HepG2 (cell line): ENCODE results near the gene DLL3. TPM values are rescaled to one million over a fixed set of nuclear protein-coding genes. Genes with fewer than 3 reads are reported as not detected.

Experiments used
- ATAC-seq: fragments of 200-7000 bp; cut with Tn5 transposase; 3 replicates; pipeline ENCODE4 v1.9.1; 2020; ENCODE audit warnings: mild to moderate bottlenecking, moderate library complexity
- BruUV-seq: library from RNA; stranded (reverse); fragments of 400-500 nt; replicated peaks from 2 replicates; lab custom pipeline; 2021; lab: Mats Ljungman, UMichigan
- CTCF ChIA-PET: fragments of 300-600 bp; formaldehyde crosslinking; extraction: SDS; loops from one replicate; lab custom pipeline; 2021; ENCODE audit warnings: low total read pairs, inconsistent platforms, low intra/inter-chr PET ratio; lab: Yijun Ruan, JAX
- POLR2A ChIA-PET: fragments of 350-600 bp; sonication (Branson Sonifier 250); formaldehyde crosslinking; loops from one replicate; lab custom pipeline; 2020; ENCODE audit warnings: antibody characterized with exemption, inconsistent platforms; lab: Yijun Ruan, JAX
- DNase-seq: peaks from one replicate; pipeline ENCODE4 v3.0.0-alpha.2; 2015; ENCODE audit warnings: low spot score
- FAIRE-seq: peaks from 3 replicates; lab custom pipeline; 2011; peaks lifted over from hg19 to GRCh38; lab: Jason Lieb, UNC
- H2AFZ ChIP-seq: one replicate; pipeline ENCODE4 v1.6.1; 2011; ENCODE audit warnings: low read length, inconsistent platforms
- H3K27ac ChIP-seq: fragments of 300-600 bp; 3 replicates; pipeline ENCODE4 v1.8.0; 2011; ENCODE audit warnings: mixed run types, mild to moderate bottlenecking, mixed read lengths, low read length, inconsistent platforms; ENCODE audit not compliant: insufficient read depth; ENCODE audit errors: extremely low read length
- H3K27me3 ChIP-seq, 2 experiments: fragments of 200-600 bp in 1 of 2; 2 replicates in 1 of 2; 3 replicates in 1 of 2; pipeline versions ENCODE4 v1.6.0 to v1.8.0; 2011; ENCODE audit warnings: low read length in 2 of 2, mild to moderate bottlenecking in 2 of 2, moderate library complexity in 2 of 2, inconsistent platforms in 1 of 2; ENCODE audit not compliant: insufficient read depth in 2 of 2, control insufficient read depth in 1 of 2
- H3K36me3 ChIP-seq, 2 experiments: fragments of 200-600 bp in 1 of 2; replicated peaks in 1 of 2; 2 replicates in 1 of 2; 3 replicates in 1 of 2; pipeline versions ENCODE4 v1.5.1 to v1.8.0; 2011; ENCODE audit warnings: low read length in 2 of 2, inconsistent platforms in 1 of 2; ENCODE audit not compliant: insufficient read depth in 2 of 2, control insufficient read depth in 1 of 2
- H3K4me1 ChIP-seq: 2 replicates; pipeline ENCODE4 v1.5.1; 2012; ENCODE audit warnings: low read length, inconsistent platforms; ENCODE audit not compliant: insufficient read depth
- H3K4me2 ChIP-seq: 2 replicates; pipeline ENCODE4 v1.6.0; 2011; ENCODE audit warnings: low read depth, low read length, inconsistent platforms
- H3K4me3 ChIP-seq, 3 experiments: fragments of 200-600 bp in 1 of 3; sonication (generic), shearing (Covaris generic) in 1 of 3; replicated peaks in 1 of 3; 2 replicates each; pipeline ENCODE4 v1.5.1; 2011 to 2016; ENCODE audit warnings: low read length in 3 of 3, inconsistent platforms in 2 of 3, low read depth in 2 of 3, mild to moderate bottlenecking in 2 of 3, control low read depth in 1 of 3, mixed read lengths in 1 of 3; ENCODE audit not compliant: insufficient read depth in 1 of 3
- H3K79me2 ChIP-seq: one replicate; pipeline ENCODE4 v1.6.1; 2011; ENCODE audit warnings: low read length, inconsistent platforms; ENCODE audit not compliant: insufficient read depth
- H3K9ac ChIP-seq: 2 replicates; pipeline ENCODE4 v1.6.0; 2011; ENCODE audit warnings: mild to moderate bottlenecking, low read depth, low read length, inconsistent platforms; ENCODE audit not compliant: insufficient read depth
- H3K9me3 ChIP-seq: 2 replicates; pipeline ENCODE4 v1.5.1; 2012; ENCODE audit warnings: mild to moderate bottlenecking, low read length
- H4K20me1 ChIP-seq: 2 replicates; pipeline ENCODE4 v1.6.0; 2011; ENCODE audit warnings: inconsistent platforms, mild to moderate bottlenecking, low read length, moderate library complexity; ENCODE audit not compliant: insufficient read depth
- FOXO1 ChIP-seq: sonication (generic); formaldehyde crosslinking; IDR thresholded peaks from 2 replicates; pipeline ENCODE4 v1.4.0; 2020; ENCODE audit warnings: missing genetic modification reagents
- MED13 ChIP-seq: sonication (generic); formaldehyde crosslinking; IDR thresholded peaks from 2 replicates; pipeline ENCODE4 v1.5.0; 2020; ENCODE audit warnings: missing genetic modification reagents
- NRL ChIP-seq: sonication (generic); formaldehyde crosslinking; IDR thresholded peaks from 2 replicates; pipeline ENCODE4 v1.5.0; 2020; ENCODE audit warnings: missing genetic modification reagents, mild to moderate bottlenecking, moderate library complexity, borderline replicate concordance
- RFXANK ChIP-seq: IDR thresholded peaks from 2 replicates; pipeline ENCODE4 v1.6.1; 2016
- XBP1 ChIP-seq: sonication (generic); formaldehyde crosslinking; IDR thresholded peaks from 2 replicates; pipeline ENCODE4 v1.5.0; 2020; ENCODE audit warnings: missing genetic modification reagents
- ZFYVE20 ChIP-seq: sonication (generic); formaldehyde crosslinking; IDR thresholded peaks from 2 replicates; pipeline ENCODE4 v1.8.0; 2023; ENCODE audit warnings: low read depth, mild to moderate bottlenecking, moderate library complexity, missing genetic modification reagents, borderline replicate concordance
- ZNF235 ChIP-seq: sonication (generic); formaldehyde crosslinking; IDR thresholded peaks from 2 replicates; pipeline ENCODE4 v1.8.1; 2023; ENCODE audit warnings: mild to moderate bottlenecking, missing genetic modification reagents, borderline replicate concordance
- ZNF317 ChIP-seq: sonication (generic); formaldehyde crosslinking; IDR thresholded peaks from 2 replicates; pipeline ENCODE4 v1.5.0; 2020; ENCODE audit warnings: mild to moderate bottlenecking, missing genetic modification reagents
- ZNF747 ChIP-seq: sonication (generic); formaldehyde crosslinking; IDR thresholded peaks from 2 replicates; pipeline ENCODE4 v1.8.1; 2023; ENCODE audit warnings: missing genetic modification reagents, mild to moderate bottlenecking, borderline replicate concordance
- WGBS: methylation state at CpG from one replicate; pipeline ENCODE4 v1.1.6; 2017; ENCODE audit warnings: low lambda C conversion rate; 5-methylcytosine and 5-hydroxymethylcytosine counted together
- in situ Hi-C: cut with HindIII; loops from 2 replicates; pipeline ENCODE4 v1.10.0; 2017; ENCODE audit warnings: low pct_unique_long_range_greater_than_20kb; ENCODE audit not compliant: extremely low pct_ligation_motif_present
- intact Hi-C: fragments of 100-400 bp; cut with micrococcal nuclease; formaldehyde crosslinking; loops from one replicate; pipeline ENCODE4 v1.10.0; 2022; ENCODE audit not compliant: unreplicated experiment
- polyA plus RNA-seq, 8 experiments: library from polyadenylated mRNA; depleted of rRNA in 3 of 8; stranded (reverse) in 7 of 8; unstranded in 1 of 8; fragments of >200 nt; fragmentation: Illumina TruSeq in 4 of 8; extraction: Trizol in 4 of 8; gene quantifications; 2 replicates each; pipeline versions ENCODE4 v1.2.1 to v1.2.3, GENCODE V29; 2011 to 2016; ENCODE audit warnings: low read depth in 4 of 8, missing spikeins in 1 of 8, mixed read lengths in 1 of 8; ENCODE audit not compliant: insufficient read depth in 1 of 8
- total RNA-seq, 5 experiments: library from RNA; depleted of rRNA; stranded (reverse); fragments of >200 nt; fragmentation: Illumina TruSeq; extraction: Trizol; gene quantifications; 2 replicates each; pipeline ENCODE4 v1.2.3, GENCODE V29; 2016; ENCODE audit warnings: low read depth in 1 of 5
- TF ChIP-seq, protein P1 (sequence below): sonication (generic); formaldehyde crosslinking; conservative IDR thresholded peaks from 2 replicates; pipeline ENCODE4 v1.4.0; 2020; ENCODE audit warnings: mild to moderate bottlenecking, missing genetic modification reagents, moderate library complexity
- TF ChIP-seq, protein P2 (sequence below): sonication (generic); formaldehyde crosslinking; IDR thresholded peaks from 2 replicates; pipeline ENCODE4 v1.8.1; 2023; ENCODE audit warnings: mild to moderate bottlenecking, inconsistent platforms, moderate library complexity, missing genetic modification reagents, borderline replicate concordance
- TF ChIP-seq, protein P3 (sequence below): sonication (generic); formaldehyde crosslinking; IDR thresholded peaks from 2 replicates; pipeline ENCODE4 v1.5.1; 2020; ENCODE audit warnings: mild to moderate bottlenecking, missing genetic modification reagents, moderate library complexity
- TF ChIP-seq, protein P4 (sequence below): sonication (generic); formaldehyde crosslinking; IDR thresholded peaks from 2 replicates; pipeline ENCODE4 v1.4.0; 2020; ENCODE audit warnings: mild to moderate bottlenecking, missing genetic modification reagents
- TF ChIP-seq, protein P5 (sequence below): IDR thresholded peaks from 2 replicates; pipeline ENCODE4 v1.6.1; 2016; ENCODE audit warnings: mild to moderate bottlenecking
- TF ChIP-seq, protein P6 (sequence below): sonication (generic); formaldehyde crosslinking; IDR thresholded peaks from 2 replicates; pipeline ENCODE4 v1.4.0; 2020; ENCODE audit warnings: missing genetic modification reagents

Gene DLL3
- total and polyA plus RNA-seq, 2 of the 13 experiments (the other 11 are each of a cell fraction or from before 2014, with no cell fraction given): 0.35 to 0.55 TPM

DNA sequence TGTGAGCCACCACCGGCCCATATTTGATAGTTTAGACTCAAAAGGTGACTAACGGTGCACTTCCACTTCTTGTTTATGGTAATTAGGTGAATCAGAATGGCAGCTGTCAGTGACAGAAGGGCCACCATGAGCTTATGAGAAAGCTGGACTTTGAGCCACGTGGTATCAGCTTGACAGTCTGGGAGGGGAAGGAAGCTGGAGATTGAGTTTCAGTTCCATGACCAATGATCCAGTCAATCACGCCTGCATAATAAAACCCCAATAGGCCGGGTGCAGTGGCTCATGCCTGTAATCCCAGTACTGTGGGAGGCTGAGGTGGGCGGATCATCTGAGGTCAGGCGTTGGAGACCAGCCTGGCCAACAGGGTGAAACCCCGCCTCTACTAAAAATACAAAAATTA lies 25.7 kb downstream of the DLL3 start:
- no TSS peak for BruUV-seq
- no peaks in the 10 kb centered on the region for H4K20me1 ChIP-seq
- no peak overlapping the region for H3K4me2 ChIP-seq
- POLR2A ChIA-PET: interaction anchor here (0.6 kb wide), 1 partner anchor 10 kb away, joined by 3 read pairs; no protein-coding TSS in a partner anchor
- peaks cover 23% of the 10 kb centered on the region for H3K4me1 ChIP-seq
- H3K36me3 ChIP-seq: no peaks in the 10 kb centered on the region
- 77% methylated on average over 8 of the region's 8 CpGs for WGBS
- no peak overlapping the region for H3K9ac ChIP-seq
- CTCF ChIA-PET: no interaction called here
- no peak overlapping the region for H3K4me3 ChIP-seq
- peak; percentile 50 for DNase-seq
- in situ Hi-C loops (no loop called here), intact Hi-C loops (no loop called here)
- no peak for FAIRE-seq
- H3K27ac ChIP-seq: no peak overlapping the region
- H3K9me3 ChIP-seq: no peaks in the 10 kb centered on the region
- H3K79me2 ChIP-seq: no peaks in the 10 kb centered on the region
- peak; percentile 39; the same call in 1 of the 3 replicates for ATAC-seq
- no peaks in the 10 kb centered on the region for H3K27me3 ChIP-seq
- H2AFZ ChIP-seq: no peak overlapping the region
- TF ChIP-seq, protein P1, sequence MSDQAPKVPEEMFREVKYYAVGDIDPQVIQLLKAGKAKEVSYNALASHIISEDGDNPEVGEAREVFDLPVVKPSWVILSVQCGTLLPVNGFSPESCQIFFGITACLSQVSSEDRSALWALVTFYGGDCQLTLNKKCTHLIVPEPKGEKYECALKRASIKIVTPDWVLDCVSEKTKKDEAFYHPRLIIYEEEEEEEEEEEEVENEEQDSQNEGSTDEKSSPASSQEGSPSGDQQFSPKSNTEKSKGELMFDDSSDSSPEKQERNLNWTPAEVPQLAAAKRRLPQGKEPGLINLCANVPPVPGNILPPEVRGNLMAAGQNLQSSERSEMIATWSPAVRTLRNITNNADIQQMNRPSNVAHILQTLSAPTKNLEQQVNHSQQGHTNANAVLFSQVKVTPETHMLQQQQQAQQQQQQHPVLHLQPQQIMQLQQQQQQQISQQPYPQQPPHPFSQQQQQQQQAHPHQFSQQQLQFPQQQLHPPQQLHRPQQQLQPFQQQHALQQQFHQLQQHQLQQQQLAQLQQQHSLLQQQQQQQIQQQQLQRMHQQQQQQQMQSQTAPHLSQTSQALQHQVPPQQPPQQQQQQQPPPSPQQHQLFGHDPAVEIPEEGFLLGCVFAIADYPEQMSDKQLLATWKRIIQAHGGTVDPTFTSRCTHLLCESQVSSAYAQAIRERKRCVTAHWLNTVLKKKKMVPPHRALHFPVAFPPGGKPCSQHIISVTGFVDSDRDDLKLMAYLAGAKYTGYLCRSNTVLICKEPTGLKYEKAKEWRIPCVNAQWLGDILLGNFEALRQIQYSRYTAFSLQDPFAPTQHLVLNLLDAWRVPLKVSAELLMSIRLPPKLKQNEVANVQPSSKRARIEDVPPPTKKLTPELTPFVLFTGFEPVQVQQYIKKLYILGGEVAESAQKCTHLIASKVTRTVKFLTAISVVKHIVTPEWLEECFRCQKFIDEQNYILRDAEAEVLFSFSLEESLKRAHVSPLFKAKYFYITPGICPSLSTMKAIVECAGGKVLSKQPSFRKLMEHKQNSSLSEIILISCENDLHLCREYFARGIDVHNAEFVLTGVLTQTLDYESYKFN (CRISPR knock-in tag): no peak
- TF ChIP-seq, protein P2, sequence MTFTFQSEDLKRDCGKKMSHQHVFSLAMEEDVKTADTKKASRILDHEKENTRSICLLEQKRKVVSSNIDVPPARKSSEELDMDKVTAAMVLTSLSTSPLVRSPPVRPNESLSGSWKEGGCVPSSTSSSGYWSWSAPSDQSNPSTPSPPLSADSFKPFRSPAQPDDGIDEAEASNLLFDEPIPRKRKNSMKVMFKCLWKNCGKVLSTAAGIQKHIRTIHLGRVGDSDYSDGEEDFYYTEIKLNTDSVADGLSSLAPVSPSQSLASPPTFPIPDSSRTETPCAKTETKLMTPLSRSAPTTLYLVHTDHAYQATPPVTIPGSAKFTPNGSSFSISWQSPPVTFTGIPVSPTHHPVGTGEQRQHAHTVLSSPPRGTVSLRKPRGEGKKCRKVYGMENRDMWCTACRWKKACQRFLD (CRISPR knock-in tag): no peak
- TF ChIP-seq FOXO1 (CRISPR knock-in tag) (no peak), ZNF317 (no peak), MED13 (CRISPR knock-in tag) (no peak), NRL (CRISPR knock-in tag) (no peak), ZNF235 (CRISPR knock-in tag) (no peak), XBP1 (CRISPR knock-in tag) (no peak), ZNF747 (CRISPR knock-in tag) (no peak), ZFYVE20 (CRISPR knock-in tag) (no peak), RFXANK (CRISPR knock-in tag) (no peak)
- TF ChIP-seq, protein P3, sequence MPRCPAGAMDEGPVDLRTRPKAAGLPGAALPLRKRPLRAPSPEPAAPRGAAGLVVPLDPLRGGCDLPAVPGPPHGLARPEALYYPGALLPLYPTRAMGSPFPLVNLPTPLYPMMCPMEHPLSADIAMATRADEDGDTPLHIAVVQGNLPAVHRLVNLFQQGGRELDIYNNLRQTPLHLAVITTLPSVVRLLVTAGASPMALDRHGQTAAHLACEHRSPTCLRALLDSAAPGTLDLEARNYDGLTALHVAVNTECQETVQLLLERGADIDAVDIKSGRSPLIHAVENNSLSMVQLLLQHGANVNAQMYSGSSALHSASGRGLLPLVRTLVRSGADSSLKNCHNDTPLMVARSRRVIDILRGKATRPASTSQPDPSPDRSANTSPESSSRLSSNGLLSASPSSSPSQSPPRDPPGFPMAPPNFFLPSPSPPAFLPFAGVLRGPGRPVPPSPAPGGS: no peak
- TF ChIP-seq, protein P4, sequence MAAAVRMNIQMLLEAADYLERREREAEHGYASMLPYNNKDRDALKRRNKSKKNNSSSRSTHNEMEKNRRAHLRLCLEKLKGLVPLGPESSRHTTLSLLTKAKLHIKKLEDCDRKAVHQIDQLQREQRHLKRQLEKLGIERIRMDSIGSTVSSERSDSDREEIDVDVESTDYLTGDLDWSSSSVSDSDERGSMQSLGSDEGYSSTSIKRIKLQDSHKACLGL (CRISPR knock-in tag): no peak
- TF ChIP-seq, protein P5, sequence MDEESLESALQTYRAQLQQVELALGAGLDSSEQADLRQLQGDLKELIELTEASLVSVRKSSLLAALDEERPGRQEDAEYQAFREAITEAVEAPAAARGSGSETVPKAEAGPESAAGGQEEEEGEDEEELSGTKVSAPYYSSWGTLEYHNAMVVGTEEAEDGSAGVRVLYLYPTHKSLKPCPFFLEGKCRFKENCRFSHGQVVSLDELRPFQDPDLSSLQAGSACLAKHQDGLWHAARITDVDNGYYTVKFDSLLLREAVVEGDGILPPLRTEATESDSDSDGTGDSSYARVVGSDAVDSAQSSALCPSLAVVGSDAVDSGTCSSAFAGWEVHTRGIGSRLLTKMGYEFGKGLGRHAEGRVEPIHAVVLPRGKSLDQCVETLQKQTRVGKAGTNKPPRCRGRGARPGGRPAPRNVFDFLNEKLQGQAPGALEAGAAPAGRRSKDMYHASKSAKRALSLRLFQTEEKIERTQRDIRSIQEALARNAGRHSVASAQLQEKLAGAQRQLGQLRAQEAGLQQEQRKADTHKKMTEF (CRISPR knock-in tag): no peak
- TF ChIP-seq, protein P6, sequence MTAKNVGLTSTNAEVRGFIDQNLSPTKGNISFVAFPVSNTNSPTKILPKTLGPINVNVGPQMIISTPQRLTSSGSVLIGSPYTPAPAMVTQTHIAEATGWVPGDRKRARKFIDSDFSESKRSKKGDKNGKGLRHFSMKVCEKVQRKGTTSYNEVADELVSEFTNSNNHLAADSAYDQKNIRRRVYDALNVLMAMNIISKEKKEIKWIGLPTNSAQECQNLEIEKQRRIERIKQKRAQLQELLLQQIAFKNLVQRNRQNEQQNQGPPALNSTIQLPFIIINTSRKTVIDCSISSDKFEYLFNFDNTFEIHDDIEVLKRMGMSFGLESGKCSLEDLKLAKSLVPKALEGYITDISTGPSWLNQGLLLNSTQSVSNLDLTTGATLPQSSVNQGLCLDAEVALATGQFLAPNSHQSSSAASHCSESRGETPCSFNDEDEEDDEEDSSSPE (CRISPR knock-in tag): no peak
